HepG2 (cell line): ENCODE results near the gene SLC16A5.

Experiments used
- AGO2 ChIP-seq: fragments of 200-400 bp; formaldehyde crosslinking; optimal IDR thresholded peaks from 2 replicates; pipeline ENCODE3; 2017; ENCODE audit warnings: mild to moderate bottlenecking, low read depth, low read length, moderate library complexity
- HNRNPUL1 ChIP-seq: fragments of 200-400 bp; formaldehyde crosslinking; IDR thresholded peaks from 2 replicates; pipeline ENCODE4 v1.6.1; 2017; ENCODE audit warnings: low read depth, mild to moderate bottlenecking, low read length, moderate library complexity
- MED8 ChIP-seq: sonication (generic); formaldehyde crosslinking; IDR thresholded peaks from 2 replicates; pipeline ENCODE4 v1.8.1; 2023; ENCODE audit warnings: mild to moderate bottlenecking, missing genetic modification reagents; ENCODE audit not compliant: insufficient replicate concordance
- MLX ChIP-seq: IDR thresholded peaks from 2 replicates; pipeline ENCODE4 v1.6.1; 2016
- ONECUT2 ChIP-seq: sonication (generic); formaldehyde crosslinking; IDR thresholded peaks from 2 replicates; pipeline ENCODE4 v1.4.0; 2020; ENCODE audit warnings: missing genetic modification reagents
- RAD21 ChIP-seq: fragments of 450-650 bp; formaldehyde crosslinking; IDR thresholded peaks from 2 replicates; pipeline ENCODE4 v1.5.0; 2020; ENCODE audit warnings: mild to moderate bottlenecking
- ZC3H13 ChIP-seq: sonication (generic); formaldehyde crosslinking; IDR thresholded peaks from 2 replicates; pipeline ENCODE4 v1.8.1; 2023; ENCODE audit warnings: mild to moderate bottlenecking, missing genetic modification reagents, moderate library complexity
- ZNF3 ChIP-seq: IDR thresholded peaks from 2 replicates; pipeline ENCODE4 v1.7.0; 2017; ENCODE audit warnings: inconsistent platforms
- TF ChIP-seq, protein P1 (sequence below): sonication (generic); formaldehyde crosslinking; IDR thresholded peaks from 2 replicates; pipeline ENCODE4 v1.5.0; 2020; ENCODE audit warnings: mild to moderate bottlenecking, missing genetic modification reagents, moderate library complexity
- TF ChIP-seq, protein P2 (sequence below): sonication (generic); formaldehyde crosslinking; IDR thresholded peaks from 2 replicates; pipeline ENCODE4 v1.8.0; 2022; ENCODE audit warnings: mild to moderate bottlenecking, missing genetic modification reagents
- TF ChIP-seq, protein P3 (sequence below): sonication (generic); formaldehyde crosslinking; IDR thresholded peaks from 2 replicates; pipeline ENCODE4 v1.4.0; 2020; ENCODE audit warnings: missing genetic modification reagents
- TF ChIP-seq, protein P4 (sequence below): sonication (generic); formaldehyde crosslinking; IDR thresholded peaks from 2 replicates; pipeline ENCODE4 v1.5.1; 2020; ENCODE audit warnings: mild to moderate bottlenecking, missing genetic modification reagents
- TF ChIP-seq, protein P5 (sequence below), 2 experiments: IDR thresholded peaks; 2 replicates each; pipeline ENCODE4 v1.6.1; 2011 to 2012; ENCODE audit warnings: low read length in 2 of 2, borderline replicate concordance in 1 of 2, low read depth in 1 of 2, mild to moderate bottlenecking in 1 of 2, moderate library complexity in 1 of 2

DNA sequence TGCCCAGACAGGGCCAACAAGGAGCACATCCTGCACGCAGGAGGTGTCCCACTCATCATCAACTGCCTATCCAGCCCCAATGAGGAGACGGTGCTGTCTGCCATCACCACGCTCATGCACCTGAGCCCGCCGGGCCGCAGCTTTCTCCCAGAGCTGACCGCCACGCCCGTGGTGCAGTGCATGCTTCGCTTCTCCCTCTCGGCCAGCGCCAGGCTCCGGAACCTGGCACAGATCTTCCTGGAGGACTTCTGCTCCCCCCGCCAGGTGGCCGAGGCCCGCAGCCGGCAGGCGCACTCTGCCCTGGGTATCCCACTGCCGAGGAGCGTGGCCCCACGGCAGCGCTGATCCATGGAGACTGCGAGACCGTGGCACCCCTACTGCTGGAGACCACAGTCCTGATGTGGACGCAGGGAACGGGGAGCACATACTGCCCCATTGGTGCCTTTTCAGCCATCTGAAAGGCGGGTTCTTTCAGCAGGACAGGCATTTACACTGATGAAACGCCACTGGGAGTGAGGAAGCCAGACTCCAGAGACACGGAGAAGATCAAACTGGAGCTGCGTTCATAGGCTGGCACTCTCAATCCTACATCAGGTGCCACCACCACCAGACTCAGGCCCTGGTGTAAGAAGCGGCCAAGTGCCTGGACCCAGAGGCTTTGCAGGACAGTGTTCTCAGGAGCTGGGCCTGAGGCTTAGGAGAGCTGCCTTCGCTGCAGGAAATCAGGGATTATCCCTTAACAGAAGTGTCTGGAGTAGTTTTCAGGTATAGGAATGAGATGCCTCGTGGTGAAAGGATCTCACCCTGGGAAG lies 41.1 kb downstream of the SLC16A5 start:
- peak; percentile 50; the same call in 1 of the 2 replicates for TF ChIP-seq ZC3H13 (CRISPR knock-in tag)
- TF ChIP-seq, protein P1, sequence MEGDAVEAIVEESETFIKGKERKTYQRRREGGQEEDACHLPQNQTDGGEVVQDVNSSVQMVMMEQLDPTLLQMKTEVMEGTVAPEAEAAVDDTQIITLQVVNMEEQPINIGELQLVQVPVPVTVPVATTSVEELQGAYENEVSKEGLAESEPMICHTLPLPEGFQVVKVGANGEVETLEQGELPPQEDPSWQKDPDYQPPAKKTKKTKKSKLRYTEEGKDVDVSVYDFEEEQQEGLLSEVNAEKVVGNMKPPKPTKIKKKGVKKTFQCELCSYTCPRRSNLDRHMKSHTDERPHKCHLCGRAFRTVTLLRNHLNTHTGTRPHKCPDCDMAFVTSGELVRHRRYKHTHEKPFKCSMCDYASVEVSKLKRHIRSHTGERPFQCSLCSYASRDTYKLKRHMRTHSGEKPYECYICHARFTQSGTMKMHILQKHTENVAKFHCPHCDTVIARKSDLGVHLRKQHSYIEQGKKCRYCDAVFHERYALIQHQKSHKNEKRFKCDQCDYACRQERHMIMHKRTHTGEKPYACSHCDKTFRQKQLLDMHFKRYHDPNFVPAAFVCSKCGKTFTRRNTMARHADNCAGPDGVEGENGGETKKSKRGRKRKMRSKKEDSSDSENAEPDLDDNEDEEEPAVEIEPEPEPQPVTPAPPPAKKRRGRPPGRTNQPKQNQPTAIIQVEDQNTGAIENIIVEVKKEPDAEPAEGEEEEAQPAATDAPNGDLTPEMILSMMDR (CRISPR knock-in tag), result no peak
- TF ChIP-seq, protein P2, sequence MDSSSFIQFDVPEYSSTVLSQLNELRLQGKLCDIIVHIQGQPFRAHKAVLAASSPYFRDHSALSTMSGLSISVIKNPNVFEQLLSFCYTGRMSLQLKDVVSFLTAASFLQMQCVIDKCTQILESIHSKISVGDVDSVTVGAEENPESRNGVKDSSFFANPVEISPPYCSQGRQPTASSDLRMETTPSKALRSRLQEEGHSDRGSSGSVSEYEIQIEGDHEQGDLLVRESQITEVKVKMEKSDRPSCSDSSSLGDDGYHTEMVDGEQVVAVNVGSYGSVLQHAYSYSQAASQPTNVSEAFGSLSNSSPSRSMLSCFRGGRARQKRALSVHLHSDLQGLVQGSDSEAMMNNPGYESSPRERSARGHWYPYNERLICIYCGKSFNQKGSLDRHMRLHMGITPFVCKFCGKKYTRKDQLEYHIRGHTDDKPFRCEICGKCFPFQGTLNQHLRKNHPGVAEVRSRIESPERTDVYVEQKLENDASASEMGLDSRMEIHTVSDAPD (CRISPR knock-in tag), result no peak
- no peak for TF ChIP-seq MLX
- no peak for TF ChIP-seq ONECUT2 (CRISPR knock-in tag)
- TF ChIP-seq, protein P3, sequence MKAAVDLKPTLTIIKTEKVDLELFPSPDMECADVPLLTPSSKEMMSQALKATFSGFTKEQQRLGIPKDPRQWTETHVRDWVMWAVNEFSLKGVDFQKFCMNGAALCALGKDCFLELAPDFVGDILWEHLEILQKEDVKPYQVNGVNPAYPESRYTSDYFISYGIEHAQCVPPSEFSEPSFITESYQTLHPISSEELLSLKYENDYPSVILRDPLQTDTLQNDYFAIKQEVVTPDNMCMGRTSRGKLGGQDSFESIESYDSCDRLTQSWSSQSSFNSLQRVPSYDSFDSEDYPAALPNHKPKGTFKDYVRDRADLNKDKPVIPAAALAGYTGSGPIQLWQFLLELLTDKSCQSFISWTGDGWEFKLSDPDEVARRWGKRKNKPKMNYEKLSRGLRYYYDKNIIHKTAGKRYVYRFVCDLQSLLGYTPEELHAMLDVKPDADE (CRISPR knock-in tag), result no peak
- TF ChIP-seq, protein P4, sequence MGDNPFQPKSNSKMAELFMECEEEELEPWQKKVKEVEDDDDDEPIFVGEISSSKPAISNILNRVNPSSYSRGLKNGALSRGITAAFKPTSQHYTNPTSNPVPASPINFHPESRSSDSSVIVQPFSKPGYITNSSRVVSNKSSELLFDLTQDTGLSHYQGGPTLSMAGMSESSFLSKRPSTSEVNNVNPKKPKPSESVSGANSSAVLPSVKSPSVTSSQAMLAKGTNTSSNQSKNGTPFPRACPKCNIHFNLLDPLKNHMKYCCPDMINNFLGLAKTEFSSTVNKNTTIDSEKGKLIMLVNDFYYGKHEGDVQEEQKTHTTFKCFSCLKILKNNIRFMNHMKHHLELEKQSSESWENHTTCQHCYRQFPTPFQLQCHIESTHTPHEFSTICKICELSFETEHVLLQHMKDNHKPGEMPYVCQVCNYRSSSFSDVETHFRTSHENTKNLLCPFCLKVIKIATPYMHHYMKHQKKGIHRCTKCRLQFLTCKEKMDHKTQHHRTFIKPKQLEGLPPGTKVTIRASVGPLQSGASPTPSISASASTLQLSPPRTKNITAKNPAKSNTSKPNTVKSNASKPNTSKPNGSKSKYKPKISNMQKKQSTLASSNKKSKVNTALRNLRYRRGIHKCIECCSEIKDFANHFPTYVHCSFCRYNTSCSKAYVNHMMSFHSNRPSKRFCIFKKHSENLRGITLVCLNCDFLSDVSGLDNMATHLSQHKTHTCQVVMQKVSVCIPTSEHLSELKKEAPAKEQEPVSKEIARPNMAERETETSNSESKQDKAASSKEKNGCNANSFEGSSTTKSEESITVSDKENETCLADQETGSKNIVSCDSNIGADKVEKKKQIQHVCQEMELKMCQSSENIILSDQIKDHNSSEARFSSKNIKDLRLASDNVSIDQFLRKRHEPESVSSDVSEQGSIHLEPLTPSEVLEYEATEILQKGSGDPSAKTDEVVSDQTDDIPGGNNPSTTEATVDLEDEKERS (CRISPR knock-in tag), result no peak
- TF ChIP-seq AGO2, result peak; percentile 99
- no peak for TF ChIP-seq MED8 (CRISPR knock-in tag)
- no peak for TF ChIP-seq RAD21 (CRISPR knock-in tag)
- TF ChIP-seq HNRNPUL1, result no peak
- TF ChIP-seq, protein P5, sequence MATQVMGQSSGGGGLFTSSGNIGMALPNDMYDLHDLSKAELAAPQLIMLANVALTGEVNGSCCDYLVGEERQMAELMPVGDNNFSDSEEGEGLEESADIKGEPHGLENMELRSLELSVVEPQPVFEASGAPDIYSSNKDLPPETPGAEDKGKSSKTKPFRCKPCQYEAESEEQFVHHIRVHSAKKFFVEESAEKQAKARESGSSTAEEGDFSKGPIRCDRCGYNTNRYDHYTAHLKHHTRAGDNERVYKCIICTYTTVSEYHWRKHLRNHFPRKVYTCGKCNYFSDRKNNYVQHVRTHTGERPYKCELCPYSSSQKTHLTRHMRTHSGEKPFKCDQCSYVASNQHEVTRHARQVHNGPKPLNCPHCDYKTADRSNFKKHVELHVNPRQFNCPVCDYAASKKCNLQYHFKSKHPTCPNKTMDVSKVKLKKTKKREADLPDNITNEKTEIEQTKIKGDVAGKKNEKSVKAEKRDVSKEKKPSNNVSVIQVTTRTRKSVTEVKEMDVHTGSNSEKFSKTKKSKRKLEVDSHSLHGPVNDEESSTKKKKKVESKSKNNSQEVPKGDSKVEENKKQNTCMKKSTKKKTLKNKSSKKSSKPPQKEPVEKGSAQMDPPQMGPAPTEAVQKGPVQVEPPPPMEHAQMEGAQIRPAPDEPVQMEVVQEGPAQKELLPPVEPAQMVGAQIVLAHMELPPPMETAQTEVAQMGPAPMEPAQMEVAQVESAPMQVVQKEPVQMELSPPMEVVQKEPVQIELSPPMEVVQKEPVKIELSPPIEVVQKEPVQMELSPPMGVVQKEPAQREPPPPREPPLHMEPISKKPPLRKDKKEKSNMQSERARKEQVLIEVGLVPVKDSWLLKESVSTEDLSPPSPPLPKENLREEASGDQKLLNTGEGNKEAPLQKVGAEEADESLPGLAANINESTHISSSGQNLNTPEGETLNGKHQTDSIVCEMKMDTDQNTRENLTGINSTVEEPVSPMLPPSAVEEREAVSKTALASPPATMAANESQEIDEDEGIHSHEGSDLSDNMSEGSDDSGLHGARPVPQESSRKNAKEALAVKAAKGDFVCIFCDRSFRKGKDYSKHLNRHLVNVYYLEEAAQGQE (IDR thresholded peaks at IDR 0.05; ENCODE audit: borderline replicate concordance in 1 of 2, low read depth in 1 of 2, low read length in 2 of 2), result no peak
- TF ChIP-seq ZNF3 (CRISPR knock-in tag), result no peak
